ENCODE measurements around the gene MPO.

MPO gene

GRCh38 chr17:58280480-58281217 lies at the start of gene MPO:
TSS of gene MPO (minus strand) at chr17:58280935. CDS start at chr17:58280758, 177 bp downstream.
- TF ChIP-seq CTCF (conservative IDR thresholded peaks at IDR 0.05; ENCODE audit: low read depth, low read length): no peak
- no peak for DNase-seq (ENCODE audit: low read depth)
- H3K4me3 ChIP-seq (ENCODE audit: low read depth, low read length): no peak within 1 kb of the TSS

GRCh38 chr17:58329810-58330537 lies 49.2 kb upstream of the MPO start:
- TF ChIP-seq CTCF (conservative IDR thresholded peaks at IDR 0.05; ENCODE audit: low read depth, low read length): no peak
- no peak overlapping the region for H3K4me3 ChIP-seq (ENCODE audit: low read depth, low read length)
- DNase-seq (ENCODE audit: low read depth): no peak

GRCh38 chr17:58329035-58329809 lies 48.5 kb upstream of the MPO start:
- DNase-seq (ENCODE audit: low read depth): no peak
- no peak overlapping the region for H3K4me3 ChIP-seq (ENCODE audit: low read depth, low read length)
- TF ChIP-seq CTCF (conservative IDR thresholded peaks at IDR 0.05; ENCODE audit: low read depth, low read length): peak; percentile 39

- H3K4me3 ChIP-seq (ENCODE audit: low read depth, low read length): no peak within 1 kb of the TSS
- no peak for DNase-seq (ENCODE audit: low read depth)
Observed at GRCh38 chr17:58328195-58329034, 47.7 kb upstream of the MPO start, which contains the start of gene TSPOAP1. TSS of gene TSPOAP1 (minus strand) at chr17:58328795. CDS start at chr17:58327920, 875 bp downstream.

GRCh38 chr17:58327363-58328194 lies 46.8 kb upstream of the MPO start:
- H3K4me3 ChIP-seq (ENCODE audit: low read depth, low read length): no peak overlapping the region
- no peak for TF ChIP-seq CTCF (conservative IDR thresholded peaks at IDR 0.05; ENCODE audit: low read depth, low read length)
- DNase-seq (ENCODE audit: low read depth): no peak

More at GRCh38 chr17:58328195-58329034, 47.7 kb upstream of the MPO start, which contains the start of gene TSPOAP1:
- no peak for TF ChIP-seq CTCF (conservative IDR thresholded peaks at IDR 0.05; ENCODE audit: low read depth, low read length)
